GM18498 (cell line): ENCODE measurements around the gene SORCS2.
A peak's percentile ranks its signal among the peaks of the same experiment; 100 is the strongest.

Experiments used
- ATAC-seq: cut with Tn5 transposase; IDR thresholded peaks from one replicate; pipeline ENCODE4 v1.9.1; 2021; ENCODE audit warnings: mild to moderate bottlenecking, moderate library complexity; ENCODE audit not compliant: unreplicated experiment

Gene SORCS2

GRCh38 chr4:7192252-7193029, at the start of gene SORCS2:
Gene SORCS2 (plus strand): TSS chr4:7192538.
- peak; percentile 78 for ATAC-seq

GRCh38 chr4:7144374-7145290, 47.7 kb upstream of the SORCS2 start:
- no peak for ATAC-seq

DNA sequence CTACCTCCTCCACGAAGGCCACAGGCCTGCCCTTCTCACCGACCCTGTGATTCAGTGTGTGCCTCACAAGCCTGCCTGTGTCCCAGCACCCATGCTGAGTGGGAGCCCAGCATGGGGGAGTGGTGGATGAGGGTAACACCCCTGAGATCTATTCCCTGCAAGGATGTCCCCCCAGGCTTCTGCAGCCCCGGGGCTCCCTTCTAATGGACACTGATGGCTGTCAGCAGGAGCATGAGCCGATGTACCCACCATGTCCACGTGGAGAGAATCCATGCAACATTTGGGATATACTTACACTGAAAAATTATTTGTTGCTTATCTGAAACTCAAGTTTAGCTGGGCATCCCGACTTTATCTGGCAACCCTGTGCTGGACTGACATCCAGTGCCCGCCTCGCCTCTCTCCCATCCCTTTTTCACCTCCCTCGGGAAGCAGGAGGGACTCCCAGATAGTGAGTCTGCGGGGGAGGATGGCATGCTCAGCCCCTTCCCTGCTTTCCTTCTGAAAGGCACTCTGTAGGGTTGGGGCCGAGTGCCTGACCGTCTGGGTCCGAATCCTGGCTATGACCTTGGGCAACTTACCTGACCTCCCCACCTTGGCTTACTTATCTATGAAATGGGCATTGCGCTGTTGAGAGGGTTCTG, 46.9 kb upstream of the SORCS2 start:
- no peak for ATAC-seq

DNA sequence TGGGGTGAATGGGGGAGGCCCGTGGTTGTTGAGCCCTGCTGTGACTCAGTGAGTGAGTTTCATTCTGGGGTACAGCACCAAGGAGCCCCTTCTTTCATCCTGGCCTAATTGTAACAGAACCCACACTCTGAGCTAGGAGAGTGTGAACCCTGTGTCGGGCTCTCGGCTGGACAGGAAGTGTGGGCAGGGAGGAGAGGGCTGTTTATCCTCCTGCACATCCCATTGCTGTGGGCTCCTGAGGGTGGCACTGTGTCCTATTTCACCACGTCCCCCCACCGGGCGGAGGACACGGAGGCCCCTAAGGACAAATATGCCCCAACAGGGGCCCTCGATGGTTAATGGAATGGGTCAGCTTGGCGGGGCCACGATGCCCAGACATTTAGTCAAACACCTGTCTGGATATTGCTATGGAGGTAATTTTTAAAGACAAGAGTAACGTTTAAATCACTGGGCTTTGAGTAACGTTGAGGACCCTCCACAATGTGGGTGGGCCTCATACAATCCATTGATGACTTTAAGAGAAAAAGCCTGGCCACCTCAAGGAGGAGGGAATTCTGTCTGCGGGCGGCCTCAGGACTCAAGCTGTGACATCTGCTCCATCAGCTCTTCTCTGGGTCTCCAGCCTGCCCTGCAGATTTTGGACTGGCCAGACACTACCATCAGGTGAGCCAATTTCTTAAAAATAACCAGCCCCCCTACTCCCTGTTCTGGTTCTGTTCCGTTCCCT, 46.1 kb upstream of the SORCS2 start:
- ATAC-seq, result no peak

GRCh38 chr4:7146786-7147115, 45.6 kb upstream of the SORCS2 start:
- ATAC-seq, result no peak

- ATAC-seq, result no peak
Measured at GRCh38 chr4:7147261-7147660, 45.1 kb upstream of the SORCS2 start.

DNA sequence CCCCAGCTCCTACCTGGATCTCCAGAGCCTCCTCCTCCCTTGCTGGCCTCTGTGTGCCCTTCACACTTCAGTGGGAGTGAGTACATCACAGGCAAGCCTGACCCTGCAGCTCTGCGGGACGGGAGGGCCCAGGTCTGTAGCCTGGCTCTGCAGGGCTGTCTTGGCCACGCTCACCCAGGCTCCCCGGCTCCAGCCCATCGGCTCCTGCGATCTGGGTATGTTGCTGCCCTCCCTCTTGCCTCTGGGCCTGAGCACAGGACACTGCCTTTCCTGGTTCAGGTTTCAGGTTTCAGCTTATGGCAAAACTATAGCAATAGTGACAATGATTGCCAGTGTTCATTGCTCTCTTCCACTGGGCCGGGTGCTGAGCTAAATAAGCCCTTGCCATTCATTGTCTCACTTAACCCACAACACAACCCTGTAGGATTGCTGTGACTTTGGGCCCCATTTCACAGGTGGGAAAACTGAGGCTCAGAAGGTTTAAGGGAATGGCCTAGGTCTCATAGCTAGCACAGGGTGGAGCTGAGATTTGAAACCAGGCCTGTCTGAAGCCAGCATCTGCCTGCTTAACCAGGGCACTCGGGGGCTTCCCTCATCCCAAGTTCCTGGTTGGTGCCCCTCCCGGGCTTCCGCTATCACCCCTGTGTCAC, 44.6 kb upstream of the SORCS2 start:
- ATAC-seq, result no peak

DNA sequence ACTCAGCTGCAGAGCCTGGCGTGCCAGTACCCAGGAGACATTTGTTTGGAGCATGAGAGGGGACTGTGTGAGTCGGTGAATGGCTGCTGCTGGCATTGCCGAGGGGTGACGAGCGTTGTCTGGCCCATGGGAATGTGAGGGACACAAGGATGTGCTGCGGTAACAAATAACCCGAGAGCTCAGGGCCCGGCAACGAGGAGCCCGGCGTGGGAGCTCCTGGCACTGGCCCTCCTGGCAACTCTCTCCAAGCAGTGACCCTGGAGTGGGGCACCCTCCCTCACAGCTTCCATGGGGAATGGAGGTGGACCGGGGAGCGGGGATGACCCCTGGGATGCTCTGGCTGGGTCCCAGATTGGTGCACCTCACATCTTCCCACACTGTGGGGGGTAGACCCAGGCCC, 44.0 kb upstream of the SORCS2 start:
- ATAC-seq, result no peak

DNA sequence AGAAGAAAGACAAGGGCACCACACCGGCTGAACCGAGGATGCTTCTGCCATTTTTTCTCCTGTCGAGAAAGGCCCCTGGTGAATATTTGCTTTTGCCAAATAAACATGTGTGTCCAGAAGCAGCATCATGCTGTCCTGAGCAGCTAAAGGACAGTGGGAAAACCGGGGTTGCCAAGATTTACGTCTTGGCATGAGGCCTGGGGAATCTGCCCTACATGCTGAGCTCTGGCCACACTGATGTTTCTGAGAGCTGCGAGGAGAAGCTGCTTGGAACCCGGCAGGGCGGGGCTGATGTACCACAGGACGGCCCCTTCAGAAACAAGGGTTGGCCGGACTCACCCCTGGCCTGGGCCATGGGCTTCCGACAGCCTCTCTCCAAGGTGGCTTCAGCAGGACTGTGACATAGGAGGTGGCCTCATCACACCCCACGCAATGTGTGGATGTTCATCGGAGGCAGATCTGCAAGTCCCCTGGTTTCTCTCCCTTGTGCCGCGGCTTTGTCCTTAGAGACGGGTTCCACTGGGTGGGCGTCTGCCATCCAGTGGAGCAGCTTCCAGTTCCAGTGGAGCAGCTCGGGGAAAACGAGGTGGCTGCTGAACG, 42.2 kb upstream of the SORCS2 start:
- ATAC-seq, result no peak

DNA sequence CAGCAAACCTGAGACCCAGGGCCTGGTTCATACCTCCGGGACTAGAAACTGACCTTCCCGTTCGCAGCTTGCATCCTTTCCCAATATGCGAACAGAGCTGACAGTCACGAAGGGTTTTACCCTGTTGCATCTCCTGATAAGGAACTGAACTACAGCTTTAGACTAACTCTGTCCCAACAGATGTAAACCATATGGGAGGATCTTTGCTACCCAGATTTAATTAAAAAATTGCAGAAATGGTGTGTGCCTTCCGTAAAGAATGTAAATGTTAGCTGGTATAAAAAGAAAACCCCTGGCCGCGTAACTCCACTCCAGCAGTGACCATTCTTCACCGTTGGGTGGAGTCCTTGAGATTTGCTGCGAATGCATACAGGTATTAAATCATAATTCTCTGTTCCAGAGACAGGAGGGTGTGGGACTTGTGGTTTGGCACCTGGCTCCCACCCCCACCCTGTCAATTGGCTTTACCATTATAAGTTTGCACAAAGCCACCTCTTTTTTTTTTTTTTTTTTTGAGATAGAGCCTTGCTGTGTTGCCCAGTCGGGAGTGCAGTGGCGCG, 40.6 kb upstream of the SORCS2 start:
- ATAC-seq, result no peak

GRCh38 chr4:7153711-7154110, 38.6 kb upstream of the SORCS2 start:
- no peak for ATAC-seq

GRCh38 chr4:7154351-7154981, 37.9 kb upstream of the SORCS2 start:
- no peak for ATAC-seq

DNA sequence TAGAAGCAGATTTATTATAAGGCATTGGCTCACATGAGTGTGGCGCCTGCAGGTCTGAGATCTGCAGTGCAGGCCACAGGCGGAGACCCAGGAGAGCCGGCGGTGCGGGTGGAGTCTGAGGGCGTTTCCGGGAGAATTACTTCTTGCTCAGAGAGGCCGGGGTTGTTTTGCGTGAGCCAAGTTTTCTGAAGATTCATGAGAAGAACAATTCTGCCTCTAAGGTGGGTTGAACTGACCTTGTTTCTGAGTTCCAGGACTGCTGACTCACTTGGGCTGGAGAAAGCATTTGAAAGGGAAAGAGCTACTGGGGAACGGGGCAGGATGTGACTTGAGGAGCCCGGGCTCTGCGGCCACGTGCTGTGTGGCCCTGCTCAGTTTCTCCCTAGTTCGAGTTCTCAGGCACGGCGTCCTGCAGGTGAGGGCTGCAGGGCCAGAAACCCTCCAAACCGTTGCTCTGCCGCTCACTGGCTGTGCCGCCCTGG, 36.7 kb upstream of the SORCS2 start:
- ATAC-seq, result no peak

GRCh38 chr4:7156328-7156727, 36.0 kb upstream of the SORCS2 start:
- ATAC-seq, result no peak

DNA sequence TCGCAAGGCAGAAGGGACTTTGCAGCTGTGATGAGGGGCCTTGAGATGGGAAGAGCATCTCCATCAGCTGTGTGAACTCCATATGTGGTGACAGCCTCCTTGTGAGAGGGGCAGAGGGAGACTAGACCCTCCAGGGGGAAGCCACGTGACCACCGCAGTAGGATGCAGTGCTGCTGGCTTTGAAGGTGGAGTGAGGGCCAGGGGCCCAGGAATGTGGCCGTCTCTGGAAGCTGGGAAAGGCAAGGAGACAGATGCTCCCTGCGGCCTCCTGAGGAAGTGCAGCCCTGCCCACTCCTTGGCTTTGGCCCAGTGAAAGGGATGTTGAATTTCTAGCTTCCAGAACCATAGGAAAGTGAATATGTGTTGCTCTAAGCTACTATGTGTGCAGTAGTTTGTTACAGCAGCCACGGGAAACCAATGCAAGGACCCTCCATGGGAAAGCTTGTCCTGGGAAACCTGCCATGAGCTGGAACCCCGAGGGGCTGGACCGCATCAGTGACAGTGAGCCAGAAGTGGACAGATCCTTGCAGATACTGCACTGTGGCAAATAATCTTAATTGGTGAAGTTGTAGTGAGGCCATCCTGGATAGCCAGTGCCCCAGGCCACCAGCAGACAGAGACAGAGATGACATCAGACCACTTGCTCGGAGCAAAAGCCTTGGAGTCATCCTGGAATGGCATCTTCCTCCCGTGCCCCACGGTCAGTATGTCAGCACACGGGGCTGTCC, 35.4 kb upstream of the SORCS2 start:
- no peak for ATAC-seq

GRCh38 chr4:7157666-7158065, 34.7 kb upstream of the SORCS2 start:
- ATAC-seq, result no peak

- no peak for ATAC-seq
Measured at GRCh38 chr4:7158081-7158750, 34.1 kb upstream of the SORCS2 start.

GRCh38 chr4:7158991-7159390, 33.3 kb upstream of the SORCS2 start:
- ATAC-seq, result no peak
